ENCODE data around the gene SLX4IP. TPM values are rescaled to one million over a fixed set of nuclear protein-coding genes. Genes with fewer than 3 reads are reported as not detected.

SLX4IP gene
- total and polyA plus RNA-seq, 2 of the 13 experiments (the other 11 are each of a cell fraction or from before 2014, with no cell fraction given) = 3.6 to 7.3 TPM

DNA sequence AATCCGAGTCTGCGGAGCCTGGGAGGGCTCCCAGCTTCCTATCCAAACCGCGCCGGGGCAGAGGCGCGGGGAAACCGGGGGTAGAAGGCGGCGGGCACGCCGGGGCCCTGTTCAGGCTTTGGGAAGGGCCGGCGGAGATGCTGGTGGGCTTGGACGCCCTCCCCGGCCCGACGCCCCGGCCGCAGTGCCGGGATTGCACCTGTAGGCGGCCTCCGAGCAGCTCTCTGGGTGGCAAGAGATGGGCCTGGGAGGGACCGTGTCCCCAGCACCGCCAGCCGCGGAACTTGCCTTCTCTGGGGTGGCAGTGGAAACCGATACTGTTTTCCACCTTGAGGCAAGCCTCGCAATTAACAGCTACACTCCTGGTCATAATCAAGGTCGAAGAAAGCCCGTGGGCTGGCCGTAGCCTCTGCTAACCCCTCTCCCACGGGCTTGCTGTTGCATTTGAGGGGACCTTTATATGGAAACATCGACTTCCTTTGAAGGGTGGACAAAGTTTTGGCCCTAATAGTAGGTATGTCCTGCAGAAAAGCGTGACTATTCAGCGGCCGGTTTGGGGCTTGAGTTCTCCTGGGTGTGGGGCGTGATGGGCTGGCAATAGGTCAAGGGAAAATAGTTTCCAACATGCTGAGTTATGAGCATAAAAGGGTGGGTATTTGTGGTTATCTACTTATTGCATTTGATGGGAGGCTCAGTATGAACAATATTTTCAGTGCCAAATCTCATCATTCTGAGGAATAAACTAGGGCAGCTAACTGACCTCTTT is 239.8 kb downstream of the SLX4IP start (continued):
- TF ChIP-seq KLF13 (CRISPR knock-in tag; IDR thresholded peaks at IDR 0.05) (no peak; the same call in 1 of the 2 replicates), MAZ (IDR thresholded peaks at IDR 0.05; ENCODE audit: borderline replicate concordance, low read depth, low read length) (no peak), MAZ (CRISPR knock-in tag; IDR thresholded peaks at IDR 0.05; ENCODE audit: low read depth) (no peak), HOXA5 (CRISPR knock-in tag; IDR thresholded peaks at IDR 0.05) (no peak), RELA (CRISPR knock-in tag; IDR thresholded peaks at IDR 0.05) (no peak), CBFB (CRISPR knock-in tag; IDR thresholded peaks at IDR 0.05) (0 out of 2 replicates have a peak, but pooled peaks have one; percentile 50), PTBP1 (IDR thresholded peaks at IDR 0.05; ENCODE audit: low read depth, low read length, poor library complexity, severe bottlenecking) (no peak), ZNF10 (CRISPR knock-in tag; IDR thresholded peaks at IDR 0.05; ENCODE audit: borderline replicate concordance, low read depth) (no peak), SMARCC2 (IDR thresholded peaks at IDR 0.05) (0 out of 2 replicates have a peak, but pooled peaks have one; percentile 4), RORA (CRISPR knock-in tag; IDR thresholded peaks at IDR 0.05) (no peak), SMAD1 (CRISPR knock-in tag; IDR thresholded peaks at IDR 0.05; ENCODE audit: borderline replicate concordance, low read depth) (no peak; the same call in 1 of the 2 replicates), ZBTB38 (CRISPR knock-in tag; IDR thresholded peaks at IDR 0.05) (no peak), TBP (CRISPR knock-in tag; IDR thresholded peaks at IDR 0.05) (no peak), SMYD3 (CRISPR knock-in tag; IDR thresholded peaks at IDR 0.05) (0 out of 2 replicates have a peak, but pooled peaks have one; percentile 56)
- TF ChIP-seq, protein P1, sequence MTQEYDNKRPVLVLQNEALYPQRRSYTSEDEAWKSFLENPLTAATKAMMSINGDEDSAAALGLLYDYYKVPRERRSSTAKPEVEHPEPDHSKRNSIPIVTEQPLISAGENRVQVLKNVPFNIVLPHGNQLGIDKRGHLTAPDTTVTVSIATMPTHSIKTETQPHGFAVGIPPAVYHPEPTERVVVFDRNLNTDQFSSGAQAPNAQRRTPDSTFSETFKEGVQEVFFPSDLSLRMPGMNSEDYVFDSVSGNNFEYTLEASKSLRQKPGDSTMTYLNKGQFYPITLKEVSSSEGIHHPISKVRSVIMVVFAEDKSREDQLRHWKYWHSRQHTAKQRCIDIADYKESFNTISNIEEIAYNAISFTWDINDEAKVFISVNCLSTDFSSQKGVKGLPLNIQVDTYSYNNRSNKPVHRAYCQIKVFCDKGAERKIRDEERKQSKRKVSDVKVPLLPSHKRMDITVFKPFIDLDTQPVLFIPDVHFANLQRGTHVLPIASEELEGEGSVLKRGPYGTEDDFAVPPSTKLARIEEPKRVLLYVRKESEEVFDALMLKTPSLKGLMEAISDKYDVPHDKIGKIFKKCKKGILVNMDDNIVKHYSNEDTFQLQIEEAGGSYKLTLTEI (CRISPR knock-in tag; conservative IDR thresholded peaks at IDR 0.05) = no peak
- TF ChIP-seq, protein P2, sequence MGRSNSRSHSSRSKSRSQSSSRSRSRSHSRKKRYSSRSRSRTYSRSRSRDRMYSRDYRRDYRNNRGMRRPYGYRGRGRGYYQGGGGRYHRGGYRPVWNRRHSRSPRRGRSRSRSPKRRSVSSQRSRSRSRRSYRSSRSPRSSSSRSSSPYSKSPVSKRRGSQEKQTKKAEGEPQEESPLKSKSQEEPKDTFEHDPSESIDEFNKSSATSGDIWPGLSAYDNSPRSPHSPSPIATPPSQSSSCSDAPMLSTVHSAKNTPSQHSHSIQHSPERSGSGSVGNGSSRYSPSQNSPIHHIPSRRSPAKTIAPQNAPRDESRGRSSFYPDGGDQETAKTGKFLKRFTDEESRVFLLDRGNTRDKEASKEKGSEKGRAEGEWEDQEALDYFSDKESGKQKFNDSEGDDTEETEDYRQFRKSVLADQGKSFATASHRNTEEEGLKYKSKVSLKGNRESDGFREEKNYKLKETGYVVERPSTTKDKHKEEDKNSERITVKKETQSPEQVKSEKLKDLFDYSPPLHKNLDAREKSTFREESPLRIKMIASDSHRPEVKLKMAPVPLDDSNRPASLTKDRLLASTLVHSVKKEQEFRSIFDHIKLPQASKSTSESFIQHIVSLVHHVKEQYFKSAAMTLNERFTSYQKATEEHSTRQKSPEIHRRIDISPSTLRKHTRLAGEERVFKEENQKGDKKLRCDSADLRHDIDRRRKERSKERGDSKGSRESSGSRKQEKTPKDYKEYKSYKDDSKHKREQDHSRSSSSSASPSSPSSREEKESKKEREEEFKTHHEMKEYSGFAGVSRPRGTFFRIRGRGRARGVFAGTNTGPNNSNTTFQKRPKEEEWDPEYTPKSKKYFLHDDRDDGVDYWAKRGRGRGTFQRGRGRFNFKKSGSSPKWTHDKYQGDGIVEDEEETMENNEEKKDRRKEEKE (IDR thresholded peaks at IDR 0.05) = no peak
- TF ChIP-seq, protein P3, sequence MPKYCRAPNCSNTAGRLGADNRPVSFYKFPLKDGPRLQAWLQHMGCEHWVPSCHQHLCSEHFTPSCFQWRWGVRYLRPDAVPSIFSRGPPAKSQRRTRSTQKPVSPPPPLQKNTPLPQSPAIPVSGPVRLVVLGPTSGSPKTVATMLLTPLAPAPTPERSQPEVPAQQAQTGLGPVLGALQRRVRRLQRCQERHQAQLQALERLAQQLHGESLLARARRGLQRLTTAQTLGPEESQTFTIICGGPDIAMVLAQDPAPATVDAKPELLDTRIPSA (CRISPR knock-in tag; IDR thresholded peaks at IDR 0.05; ENCODE audit: borderline replicate concordance) = peak; percentile 86
- TF ChIP-seq, protein P4, sequence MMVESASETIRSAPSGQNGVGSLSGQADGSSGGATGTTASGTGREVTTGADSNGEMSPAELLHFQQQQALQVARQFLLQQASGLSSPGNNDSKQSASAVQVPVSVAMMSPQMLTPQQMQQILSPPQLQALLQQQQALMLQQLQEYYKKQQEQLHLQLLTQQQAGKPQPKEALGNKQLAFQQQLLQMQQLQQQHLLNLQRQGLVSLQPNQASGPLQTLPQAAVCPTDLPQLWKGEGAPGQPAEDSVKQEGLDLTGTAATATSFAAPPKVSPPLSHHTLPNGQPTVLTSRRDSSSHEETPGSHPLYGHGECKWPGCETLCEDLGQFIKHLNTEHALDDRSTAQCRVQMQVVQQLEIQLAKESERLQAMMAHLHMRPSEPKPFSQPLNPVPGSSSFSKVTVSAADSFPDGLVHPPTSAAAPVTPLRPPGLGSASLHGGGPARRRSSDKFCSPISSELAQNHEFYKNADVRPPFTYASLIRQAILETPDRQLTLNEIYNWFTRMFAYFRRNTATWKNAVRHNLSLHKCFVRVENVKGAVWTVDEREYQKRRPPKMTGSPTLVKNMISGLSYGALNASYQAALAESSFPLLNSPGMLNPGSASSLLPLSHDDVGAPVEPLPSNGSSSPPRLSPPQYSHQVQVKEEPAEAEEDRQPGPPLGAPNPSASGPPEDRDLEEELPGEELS (CRISPR knock-in tag; IDR thresholded peaks at IDR 0.05) = no peak
- TF ChIP-seq, protein P5, sequence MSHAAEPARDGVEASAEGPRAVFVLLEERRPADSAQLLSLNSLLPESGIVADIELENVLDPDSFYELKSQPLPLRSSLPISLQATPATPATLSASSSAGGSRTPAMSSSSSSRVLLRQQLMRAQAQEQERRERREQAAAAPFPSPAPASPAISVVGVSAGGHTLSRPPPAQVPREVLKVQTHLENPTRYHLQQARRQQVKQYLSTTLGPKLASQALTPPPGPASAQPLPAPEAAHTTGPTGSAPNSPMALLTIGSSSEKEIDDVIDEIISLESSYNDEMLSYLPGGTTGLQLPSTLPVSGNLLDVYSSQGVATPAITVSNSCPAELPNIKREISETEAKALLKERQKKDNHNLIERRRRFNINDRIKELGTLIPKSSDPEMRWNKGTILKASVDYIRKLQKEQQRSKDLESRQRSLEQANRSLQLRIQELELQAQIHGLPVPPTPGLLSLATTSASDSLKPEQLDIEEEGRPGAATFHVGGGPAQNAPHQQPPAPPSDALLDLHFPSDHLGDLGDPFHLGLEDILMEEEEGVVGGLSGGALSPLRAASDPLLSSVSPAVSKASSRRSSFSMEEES (CRISPR knock-in tag; IDR thresholded peaks at IDR 0.05) = no peak; the same call in 1 of the 2 replicates
